Measurements from ENCODE around the gene ZNF641. TPM values are rescaled to one million over a fixed set of nuclear protein-coding genes. Genes with fewer than 3 reads are reported as not detected.
"Not testable (repeated sequence)": the region's sequence is repeated elsewhere in the genome, so short reads cannot be mapped to it uniquely, and the experiment has no call there.

The ZNF641 gene
- total RNA-seq, 1 donor from 2014 or later: 18.5 TPM

- peaks cover 2% of the 10 kb centered on the region for H3K27me3 Mint-ChIP-seq (ENCODE audit: unreplicated experiment)
- H3K9me3 Mint-ChIP-seq (ENCODE audit: unreplicated experiment): peaks cover 7% of the 10 kb centered on the region
- peak; percentile 18 for TF ChIP-seq CTCF (IDR thresholded peaks at IDR 0.05)
- H3K36me3 Mint-ChIP-seq (ENCODE audit: unreplicated experiment): peaks cover 4% of the 10 kb centered on the region
- no peaks in the 10 kb centered on the region for H3K4me1 Mint-ChIP-seq (ENCODE audit: unreplicated experiment)
- no peak overlapping the region for H3K4me3 Mint-ChIP-seq (ENCODE audit: unreplicated experiment)
- no peak for DNase-seq (ENCODE audit: extremely low spot score, unreplicated experiment)
- no peak overlapping the region for H3K27ac Mint-ChIP-seq (ENCODE audit: unreplicated experiment)
These were observed 14.2 kb downstream of the ZNF641 start for GRCh38 chr12:48336564-48336963.

DNA sequence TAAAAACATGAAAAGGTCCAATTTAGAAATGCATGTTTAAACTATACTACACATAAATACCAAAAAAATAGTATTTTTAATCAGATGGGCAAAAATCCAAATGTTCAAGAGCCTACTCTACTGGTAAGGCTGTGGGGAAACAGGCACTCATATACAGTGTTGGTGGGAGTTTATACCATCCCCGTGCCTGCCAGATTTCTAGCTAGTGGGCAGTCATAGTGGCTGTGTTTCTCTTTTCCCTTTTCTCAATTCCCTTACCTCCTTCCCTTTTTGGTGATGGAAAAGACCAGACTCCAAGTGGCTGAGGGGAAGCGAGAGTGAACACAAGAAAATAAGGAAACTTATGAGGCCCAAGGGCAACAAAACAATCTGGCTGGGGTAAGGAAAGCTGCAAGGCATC lies 14.7 kb downstream of the ZNF641 start:
- Mint-ChIP-seq H3K27me3 (ENCODE audit: unreplicated experiment) (peaks cover 2% of the 10 kb centered on the region), H3K36me3 (ENCODE audit: unreplicated experiment) (peaks cover 4% of the 10 kb centered on the region)
- DNase-seq (ENCODE audit: extremely low spot score, unreplicated experiment): no peak

DNA sequence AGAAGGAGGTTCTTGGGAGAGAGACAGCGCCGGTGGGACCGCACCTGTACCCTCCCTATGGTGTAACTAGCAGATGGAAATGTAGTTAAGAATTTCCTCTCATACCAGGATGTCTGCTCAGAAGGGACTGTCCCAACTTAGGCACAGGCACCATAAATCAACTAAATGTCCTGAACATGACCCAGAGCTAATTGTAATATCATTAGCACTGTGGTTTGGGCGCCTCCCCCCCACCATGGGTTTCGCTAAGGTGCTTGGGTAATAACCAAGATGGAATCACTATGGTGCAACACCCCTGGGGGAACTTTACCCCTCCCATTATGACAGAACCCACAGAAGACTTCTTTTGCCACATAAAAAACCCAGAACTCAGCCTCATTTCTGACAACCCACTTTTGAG lies 15.9 kb downstream of the ZNF641 start:
- H3K4me1 Mint-ChIP-seq (ENCODE audit: unreplicated experiment): no peaks in the 10 kb centered on the region
- no peak for DNase-seq (ENCODE audit: extremely low spot score, unreplicated experiment)
- TF ChIP-seq CTCF (IDR thresholded peaks at IDR 0.05): no peak
- peaks cover 6% of the 10 kb centered on the region for H3K27me3 Mint-ChIP-seq (ENCODE audit: unreplicated experiment)
- peaks cover under 1% of the 10 kb centered on the region for H3K9me3 Mint-ChIP-seq (ENCODE audit: unreplicated experiment)
- peaks cover 2% of the 10 kb centered on the region for H3K36me3 Mint-ChIP-seq (ENCODE audit: unreplicated experiment)
- H3K4me3 Mint-ChIP-seq (ENCODE audit: unreplicated experiment): no peak overlapping the region
- no peak overlapping the region for H3K27ac Mint-ChIP-seq (ENCODE audit: unreplicated experiment)

More for the DNA sequence above, 14.7 kb downstream of the ZNF641 start:
- H3K4me3 Mint-ChIP-seq (ENCODE audit: unreplicated experiment): no peak overlapping the region
- H3K4me1 Mint-ChIP-seq (ENCODE audit: unreplicated experiment): no peaks in the 10 kb centered on the region
- TF ChIP-seq CTCF (IDR thresholded peaks at IDR 0.05): no peak
- H3K9me3 Mint-ChIP-seq (ENCODE audit: unreplicated experiment): peaks cover 7% of the 10 kb centered on the region
- H3K27ac Mint-ChIP-seq (ENCODE audit: unreplicated experiment): no peak overlapping the region

DNA sequence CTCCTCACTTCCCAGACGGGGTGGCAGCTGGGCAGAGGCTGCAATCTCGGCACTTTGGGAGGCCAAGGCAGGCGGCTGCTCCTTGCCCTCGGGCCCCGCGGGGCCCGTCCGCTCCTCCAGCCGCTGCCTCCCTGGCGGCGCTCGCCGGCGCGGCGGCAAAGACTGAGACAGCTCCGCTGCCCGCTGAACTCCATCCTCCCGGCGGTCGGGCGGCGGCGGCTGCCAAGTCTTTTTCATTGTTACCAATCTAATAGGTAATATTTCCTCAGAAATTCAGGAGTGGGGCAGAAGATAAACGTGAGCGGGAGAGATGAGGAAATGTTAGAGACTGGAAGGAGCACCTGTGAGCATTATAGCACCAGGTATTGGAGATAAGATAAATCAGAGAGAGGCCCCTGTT lies 17.0 kb downstream of the ZNF641 start:
- H3K4me1 Mint-ChIP-seq (ENCODE audit: unreplicated experiment); H3K36me3 Mint-ChIP-seq (ENCODE audit: unreplicated experiment); DNase-seq (ENCODE audit: extremely low spot score, unreplicated experiment); H3K4me3 Mint-ChIP-seq (ENCODE audit: unreplicated experiment); H3K27ac Mint-ChIP-seq (ENCODE audit: unreplicated experiment); H3K27me3 Mint-ChIP-seq (ENCODE audit: unreplicated experiment); H3K9me3 Mint-ChIP-seq (ENCODE audit: unreplicated experiment): not testable (repeated sequence)

- Mint-ChIP-seq H3K4me3 (ENCODE audit: unreplicated experiment) (no peak overlapping the region), H3K36me3 (ENCODE audit: unreplicated experiment) (no peaks in the 10 kb centered on the region), H3K9me3 (ENCODE audit: unreplicated experiment) (no peaks in the 10 kb centered on the region), H3K27me3 (ENCODE audit: unreplicated experiment) (peaks cover 4% of the 10 kb centered on the region), H3K27ac (ENCODE audit: unreplicated experiment) (no peak overlapping the region), H3K4me1 (ENCODE audit: unreplicated experiment) (no peaks in the 10 kb centered on the region)
- no peak for DNase-seq (ENCODE audit: extremely low spot score, unreplicated experiment)
- no peak for TF ChIP-seq CTCF (IDR thresholded peaks at IDR 0.05)
These were observed 19.3 kb downstream of the ZNF641 start for GRCh38 chr12:48331399-48331798.

All from osteocyte (in vitro differentiated cells).